Liver (tissue), 9 donors: ENCODE results near the gene COL20A1. TPM values are rescaled to one million over a fixed set of nuclear protein-coding genes. Genes with fewer than 3 reads are reported as not detected.

Source experiments
- DNase-seq: peaks from one replicate; pipeline ENCODE4 v3.0.0-alpha.2; 2017; ENCODE audit warnings: low spot score
- H3K27ac ChIP-seq, 2 donors: one replicate each; pipeline ENCODE4 v1.7.0; 2013; ENCODE audit warnings: inconsistent platforms in 2 of 2, low read length in 2 of 2, control low read depth in 1 of 2, low read depth in 1 of 2, mild to moderate bottlenecking in 1 of 2
- H3K27me3 ChIP-seq, 4 donors: one replicate each; pipeline versions ENCODE4 v1.6.1 to v1.7.0; 2013; ENCODE audit warnings: low read length in 3 of 4, inconsistent platforms in 1 of 4, mild to moderate bottlenecking in 1 of 4, moderate library complexity in 1 of 4; ENCODE audit not compliant: control insufficient read depth in 4 of 4, insufficient read depth in 4 of 4
- H3K36me3 ChIP-seq, 4 donors: one replicate each; pipeline versions ENCODE4 v1.6.1 to v1.7.0; 2013; ENCODE audit warnings: low read length in 3 of 4, mild to moderate bottlenecking in 3 of 4, low read depth in 1 of 4, moderate library complexity in 1 of 4; ENCODE audit not compliant: control insufficient read depth in 4 of 4, insufficient read depth in 3 of 4
- H3K4me1 ChIP-seq, 4 donors: one replicate each; pipeline versions ENCODE4 v1.6.1 to v1.7.0; 2013; ENCODE audit warnings: low read length in 3 of 4, mild to moderate bottlenecking in 3 of 4, moderate library complexity in 1 of 4; ENCODE audit not compliant: control insufficient read depth in 4 of 4, insufficient read depth in 4 of 4
- H3K4me3 ChIP-seq, 3 donors: one replicate each; pipeline versions ENCODE4 v1.6.1 to v1.7.0; 2013; ENCODE audit warnings: low read length in 3 of 3, control low read depth in 1 of 3, low read depth in 1 of 3, mild to moderate bottlenecking in 1 of 3
- H3K9ac ChIP-seq, 2 donors: one replicate each; pipeline ENCODE4 v1.7.0; 2013; ENCODE audit warnings: low read length in 2 of 2, mild to moderate bottlenecking in 2 of 2, moderate library complexity in 2 of 2, control low read depth in 1 of 2, low read depth in 1 of 2
- H3K9me3 ChIP-seq, 4 donors: one replicate each; pipeline versions ENCODE4 v1.6.1 to v1.7.0; 2013; ENCODE audit warnings: low read length in 3 of 4; ENCODE audit not compliant: control insufficient read depth in 4 of 4
- ATF3 ChIP-seq: IDR thresholded peaks from 2 replicates; pipeline ENCODE4 v1.6.1; 2016; ENCODE audit warnings: antibody characterized with exemption
- CTCF ChIP-seq: fragments of 150-350 bp; IDR thresholded peaks from 2 replicates; pipeline ENCODE4 v1.5.1; 2017; ENCODE audit warnings: improper control_type of control experiment, low read depth, low read length; ENCODE audit not compliant: missing input control
- EGR1 ChIP-seq, 2 donors: IDR thresholded peaks; 2 replicates each; pipeline ENCODE4 v1.6.1; 2016 to 2018; ENCODE audit warnings: antibody characterized with exemption in 2 of 2, low read depth in 2 of 2
- FOXA1 ChIP-seq: IDR thresholded peaks from 2 replicates; pipeline ENCODE4 v1.6.1; 2016; ENCODE audit warnings: antibody characterized with exemption
- FOXA2 ChIP-seq: IDR thresholded peaks from 2 replicates; pipeline ENCODE4 v1.6.1; 2016; ENCODE audit warnings: antibody characterized with exemption
- GABPA ChIP-seq, 2 donors: IDR thresholded peaks in 1 of 2; conservative IDR thresholded peaks in 1 of 2; 2 replicates each; pipeline ENCODE4 v1.6.1; 2016; ENCODE audit warnings: antibody characterized with exemption in 2 of 2, mild to moderate bottlenecking in 1 of 2, moderate library complexity in 1 of 2
- HNF4A ChIP-seq, 2 donors: conservative IDR thresholded peaks; 2 replicates each; pipeline ENCODE4 v1.6.1; 2016; ENCODE audit warnings: antibody characterized with exemption in 2 of 2, mild to moderate bottlenecking in 2 of 2
- HNF4G ChIP-seq: IDR thresholded peaks from 2 replicates; pipeline ENCODE4 v1.6.1; 2016; ENCODE audit warnings: antibody characterized with exemption
- JUND ChIP-seq, 2 donors: IDR thresholded peaks; 2 replicates each; pipeline ENCODE4 v1.6.1; 2016; ENCODE audit warnings: antibody characterized with exemption in 2 of 2
- NR2F2 ChIP-seq: IDR thresholded peaks from 2 replicates; pipeline ENCODE4 v1.6.1; 2016; ENCODE audit warnings: antibody characterized with exemption
- RAD21 ChIP-seq, 2 donors: IDR thresholded peaks; 2 replicates each; pipeline ENCODE4 v1.6.1; 2016; ENCODE audit warnings: antibody characterized with exemption in 2 of 2, mild to moderate bottlenecking in 2 of 2
- RXRA ChIP-seq, 2 donors: IDR thresholded peaks; 2 replicates each; pipeline ENCODE4 v1.6.1; 2017 to 2018; ENCODE audit warnings: antibody characterized with exemption in 2 of 2, mild to moderate bottlenecking in 1 of 2
- SP1 ChIP-seq: IDR thresholded peaks from 2 replicates; pipeline ENCODE4 v1.6.1; 2018; ENCODE audit warnings: antibody characterized with exemption, mild to moderate bottlenecking
- TAF1 ChIP-seq: conservative IDR thresholded peaks from 2 replicates; pipeline ENCODE4 v1.6.1; 2016; ENCODE audit warnings: antibody characterized with exemption, mild to moderate bottlenecking
- YY1 ChIP-seq: IDR thresholded peaks from 2 replicates; pipeline ENCODE4 v1.6.1; 2016; ENCODE audit warnings: antibody characterized with exemption, mild to moderate bottlenecking
- WGBS: extraction: QIAGEN DNeasy Blood & Tissue Kit; methylation state at CpG from one replicate; pipeline ENCODE4 v1.1.7; 2013; 5-methylcytosine and 5-hydroxymethylcytosine counted together
- polyA plus RNA-seq, 2 donors: library from polyadenylated mRNA; stranded (reverse) in 1 of 2; unstranded in 1 of 2; fragments of 200-250 nt in 1 of 2; fragments of >200 nt in 1 of 2; fragmentation: Nextera tagmentation in 1 of 2; extraction: Ambion mirVana in 1 of 2; gene quantifications; one replicate each; pipeline versions ENCODE4 v1.2.1 to v1.2.3, GENCODE V29; 2013 to 2015
- total RNA-seq, 2 donors: library from RNA; depleted of rRNA; stranded (reverse); fragments of >200 nt; gene quantifications; one replicate each; pipeline ENCODE4 v1.2.3, GENCODE V29; 2014
- TF ChIP-seq, protein P1 (sequence below): IDR thresholded peaks from 2 replicates; pipeline ENCODE4 v1.6.1; 2016; ENCODE audit warnings: antibody characterized with exemption, mild to moderate bottlenecking
- TF ChIP-seq, protein P2 (sequence below): IDR thresholded peaks from 2 replicates; pipeline ENCODE4 v1.6.1; 2016; ENCODE audit warnings: antibody characterized with exemption
- TF ChIP-seq, protein P3 (sequence below): IDR thresholded peaks from 2 replicates; pipeline ENCODE4 v1.6.1; 2016; ENCODE audit warnings: antibody characterized with exemption
- donor health status: healthy.
- donor health status: healthy.
- donor health status: healthy.
- donor health status: healthy.
- donor health status: healthy.

Gene COL20A1
- total and polyA plus RNA-seq, 4 donors = not detected

DNA sequence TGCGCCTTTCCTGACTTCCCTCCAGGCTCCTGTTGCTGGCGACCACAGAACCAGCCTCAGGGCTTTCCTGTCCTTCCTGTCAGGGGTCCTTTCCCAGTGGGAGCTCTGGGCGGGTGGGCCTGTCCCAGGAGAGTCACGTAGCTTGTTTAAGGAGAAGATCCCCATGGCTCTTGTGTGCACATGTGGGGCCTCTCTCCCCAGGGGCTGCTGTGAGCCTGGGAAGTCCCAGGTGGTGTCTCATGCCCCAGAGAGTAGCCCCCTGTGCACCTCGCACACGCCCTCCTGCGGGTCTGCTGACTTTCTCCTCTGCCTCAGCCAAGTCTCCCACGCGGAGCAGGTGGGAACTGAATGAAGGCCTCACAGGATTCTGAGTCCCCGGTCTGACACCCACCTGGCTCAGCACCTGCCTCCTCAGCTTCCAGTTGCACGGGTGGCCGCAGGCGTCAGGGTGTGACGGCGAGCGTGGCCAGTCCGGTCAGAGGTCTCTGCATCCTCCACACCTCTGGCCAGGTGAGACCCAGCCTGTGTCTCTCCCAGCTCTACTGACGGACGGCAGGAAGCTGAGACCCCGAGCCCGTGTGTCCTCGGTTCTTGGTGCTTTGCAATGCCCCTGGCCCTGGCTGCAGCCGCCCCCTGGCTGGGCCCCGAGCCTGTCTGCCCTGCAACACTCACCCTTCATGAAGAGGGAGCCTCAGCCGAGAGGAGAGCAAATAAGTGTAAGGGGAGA is 33.1 kb upstream of the COL20A1 start:
- H3K36me3 ChIP-seq = no peaks in the 10 kb centered on the region
- H3K27me3 ChIP-seq = peaks cover 0 to 11% (median 3%) of the 10 kb centered on the region in 4 donors
- no peak overlapping the region for H3K27ac ChIP-seq
- no peak for DNase-seq
- no peak overlapping the region for H3K4me3 ChIP-seq
- TF ChIP-seq, protein P1, sequence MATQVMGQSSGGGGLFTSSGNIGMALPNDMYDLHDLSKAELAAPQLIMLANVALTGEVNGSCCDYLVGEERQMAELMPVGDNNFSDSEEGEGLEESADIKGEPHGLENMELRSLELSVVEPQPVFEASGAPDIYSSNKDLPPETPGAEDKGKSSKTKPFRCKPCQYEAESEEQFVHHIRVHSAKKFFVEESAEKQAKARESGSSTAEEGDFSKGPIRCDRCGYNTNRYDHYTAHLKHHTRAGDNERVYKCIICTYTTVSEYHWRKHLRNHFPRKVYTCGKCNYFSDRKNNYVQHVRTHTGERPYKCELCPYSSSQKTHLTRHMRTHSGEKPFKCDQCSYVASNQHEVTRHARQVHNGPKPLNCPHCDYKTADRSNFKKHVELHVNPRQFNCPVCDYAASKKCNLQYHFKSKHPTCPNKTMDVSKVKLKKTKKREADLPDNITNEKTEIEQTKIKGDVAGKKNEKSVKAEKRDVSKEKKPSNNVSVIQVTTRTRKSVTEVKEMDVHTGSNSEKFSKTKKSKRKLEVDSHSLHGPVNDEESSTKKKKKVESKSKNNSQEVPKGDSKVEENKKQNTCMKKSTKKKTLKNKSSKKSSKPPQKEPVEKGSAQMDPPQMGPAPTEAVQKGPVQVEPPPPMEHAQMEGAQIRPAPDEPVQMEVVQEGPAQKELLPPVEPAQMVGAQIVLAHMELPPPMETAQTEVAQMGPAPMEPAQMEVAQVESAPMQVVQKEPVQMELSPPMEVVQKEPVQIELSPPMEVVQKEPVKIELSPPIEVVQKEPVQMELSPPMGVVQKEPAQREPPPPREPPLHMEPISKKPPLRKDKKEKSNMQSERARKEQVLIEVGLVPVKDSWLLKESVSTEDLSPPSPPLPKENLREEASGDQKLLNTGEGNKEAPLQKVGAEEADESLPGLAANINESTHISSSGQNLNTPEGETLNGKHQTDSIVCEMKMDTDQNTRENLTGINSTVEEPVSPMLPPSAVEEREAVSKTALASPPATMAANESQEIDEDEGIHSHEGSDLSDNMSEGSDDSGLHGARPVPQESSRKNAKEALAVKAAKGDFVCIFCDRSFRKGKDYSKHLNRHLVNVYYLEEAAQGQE = no peak
- TF ChIP-seq CTCF (no peak), HNF4A (conservative IDR thresholded peaks at IDR 0.05) (no peak), ATF3 (no peak), FOXA2 (no peak), GABPA (IDR thresholded peaks at IDR 0.05 in 1 of 2, conservative IDR thresholded peaks at IDR 0.05 in 1 of 2) (no peak), EGR1 (IDR thresholded peaks at IDR 0.05; ENCODE audit: low read depth in 2 of 2) (no peak), RXRA (IDR thresholded peaks at IDR 0.05) (no peak), FOXA1 (no peak), NR2F2 (no peak), JUND (IDR thresholded peaks at IDR 0.05) (no peak), RAD21 (IDR thresholded peaks at IDR 0.05) (no peak), YY1 (no peak), HNF4G (no peak), SP1 (no peak)
- TF ChIP-seq, protein P2, sequence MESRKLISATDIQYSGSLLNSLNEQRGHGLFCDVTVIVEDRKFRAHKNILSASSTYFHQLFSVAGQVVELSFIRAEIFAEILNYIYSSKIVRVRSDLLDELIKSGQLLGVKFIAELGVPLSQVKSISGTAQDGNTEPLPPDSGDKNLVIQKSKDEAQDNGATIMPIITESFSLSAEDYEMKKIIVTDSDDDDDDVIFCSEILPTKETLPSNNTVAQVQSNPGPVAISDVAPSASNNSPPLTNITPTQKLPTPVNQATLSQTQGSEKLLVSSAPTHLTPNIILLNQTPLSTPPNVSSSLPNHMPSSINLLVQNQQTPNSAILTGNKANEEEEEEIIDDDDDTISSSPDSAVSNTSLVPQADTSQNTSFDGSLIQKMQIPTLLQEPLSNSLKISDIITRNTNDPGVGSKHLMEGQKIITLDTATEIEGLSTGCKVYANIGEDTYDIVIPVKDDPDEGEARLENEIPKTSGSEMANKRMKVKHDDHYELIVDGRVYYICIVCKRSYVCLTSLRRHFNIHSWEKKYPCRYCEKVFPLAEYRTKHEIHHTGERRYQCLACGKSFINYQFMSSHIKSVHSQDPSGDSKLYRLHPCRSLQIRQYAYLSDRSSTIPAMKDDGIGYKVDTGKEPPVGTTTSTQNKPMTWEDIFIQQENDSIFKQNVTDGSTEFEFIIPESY = no peak
- no peaks in the 10 kb centered on the region for H3K9me3 ChIP-seq
- H3K4me1 ChIP-seq = no peaks in the 10 kb centered on the region
- H3K9ac ChIP-seq = no peak overlapping the region
- WGBS = 75% methylated on average over 25 of the region's 25 CpGs

GRCh38 chr20:63260521-63260920 is 32.5 kb upstream of the COL20A1 start:
- no peak for DNase-seq
- H3K36me3 ChIP-seq = no peaks in the 10 kb centered on the region
- H3K27me3 ChIP-seq = peaks cover 0 to 9% (median under 1%) of the 10 kb centered on the region in 4 donors
- no peak overlapping the region for H3K4me3 ChIP-seq
- H3K4me1 ChIP-seq = no peaks in the 10 kb centered on the region
- H3K9ac ChIP-seq = no peak overlapping the region
- H3K9me3 ChIP-seq = no peaks in the 10 kb centered on the region
- 78% methylated on average over 15 of the region's 15 CpGs for WGBS
- no peak overlapping the region for H3K27ac ChIP-seq
- no peak for TF ChIP-seq FOXA2
- no peak for TF ChIP-seq HNF4A (conservative IDR thresholded peaks at IDR 0.05)
- no peak for TF ChIP-seq YY1
- no peak for TF ChIP-seq TAF1
- no peak for TF ChIP-seq GABPA (IDR thresholded peaks at IDR 0.05 in 1 of 2, conservative IDR thresholded peaks at IDR 0.05 in 1 of 2)
- TF ChIP-seq, protein P1 = no peak
- no peak for TF ChIP-seq SP1
- no peak for TF ChIP-seq NR2F2
- TF ChIP-seq HNF4G = no peak
- no peak for TF ChIP-seq FOXA1
- TF ChIP-seq, protein P2 = no peak
- TF ChIP-seq, protein P3, sequence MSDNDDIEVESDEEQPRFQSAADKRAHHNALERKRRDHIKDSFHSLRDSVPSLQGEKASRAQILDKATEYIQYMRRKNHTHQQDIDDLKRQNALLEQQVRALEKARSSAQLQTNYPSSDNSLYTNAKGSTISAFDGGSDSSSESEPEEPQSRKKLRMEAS = no peak
